Mucosa of descending colon (tissue), 3 donors: ENCODE results near the gene DNAH8. TPM values are rescaled to one million over a fixed set of nuclear protein-coding genes. Genes with fewer than 3 reads are reported as not detected.

ENCODE experiments used
- ATAC-seq: fragments of 200-7000 bp; cut with Tn5 transposase; one replicate; pipeline ENCODE4 v1.9.1; 2020; ENCODE audit warnings: mild to moderate bottlenecking, moderate library complexity
- DNase-seq, 3 donors: peaks; one replicate each; pipeline ENCODE4 v3.0.0-alpha.2; 2020
- H3K36me3 ChIP-seq: fragments of 200-600 bp; one replicate; pipeline ENCODE4 v1.8.0; 2021; ENCODE audit warnings: low read depth, mild to moderate bottlenecking
- H3K4me1 ChIP-seq: fragments of 200-600 bp; one replicate; pipeline ENCODE4 v1.8.0; 2021; ENCODE audit warnings: low read depth, mild to moderate bottlenecking
- H3K4me3 ChIP-seq: fragments of 200-600 bp; one replicate; pipeline ENCODE4 v1.8.0; 2021; ENCODE audit warnings: mild to moderate bottlenecking
- H3K9me3 ChIP-seq: fragments of 200-600 bp; one replicate; pipeline ENCODE4 v1.8.0; 2021; ENCODE audit warnings: mild to moderate bottlenecking
- intact Hi-C, 2 donors: fragments of 100-400 bp; cut with DNase I in 1 of 2; cut with micrococcal nuclease in 1 of 2; formaldehyde crosslinking; loops; one replicate each; pipeline versions ENCODE4 v1.11.0 to v1.11.1; 2022; cut with DNase I, micrococcal nuclease
- total RNA-seq, 3 donors: library from RNA; stranded (reverse); fragmentation: NEBNext Ultra II Directional in 2 of 3; extraction: Animal tissue kit (Norgen Biotek cat#: 25700) in 2 of 3; gene quantifications; one replicate each; pipeline versions ENCODE4 v1.2.1 to v1.2.4, GENCODE V29; 2021 to 2023
- TF ChIP-seq, protein P1 (sequence below): fragments of 200-600 bp; IDR thresholded peaks from one replicate; pipeline ENCODE4 v1.8.0; 2022; ENCODE audit warnings: antibody characterized with exemption, mild to moderate bottlenecking
- donor health status: DM: no; HTN: no; CAD: no; lungs with moderate emphysema.
- donor health status: DM: no; HTN: no; CAD: no.
- donor health status: DM: no; HTN: yes; CAD: no.

DNAH8 gene
- total RNA-seq, 3 donors from 2014 or later, result 0.03 TPM; not detected in 1

- peak; percentile 52 for ATAC-seq
- intact Hi-C loops, result no loop called here
- TF ChIP-seq, protein P1, sequence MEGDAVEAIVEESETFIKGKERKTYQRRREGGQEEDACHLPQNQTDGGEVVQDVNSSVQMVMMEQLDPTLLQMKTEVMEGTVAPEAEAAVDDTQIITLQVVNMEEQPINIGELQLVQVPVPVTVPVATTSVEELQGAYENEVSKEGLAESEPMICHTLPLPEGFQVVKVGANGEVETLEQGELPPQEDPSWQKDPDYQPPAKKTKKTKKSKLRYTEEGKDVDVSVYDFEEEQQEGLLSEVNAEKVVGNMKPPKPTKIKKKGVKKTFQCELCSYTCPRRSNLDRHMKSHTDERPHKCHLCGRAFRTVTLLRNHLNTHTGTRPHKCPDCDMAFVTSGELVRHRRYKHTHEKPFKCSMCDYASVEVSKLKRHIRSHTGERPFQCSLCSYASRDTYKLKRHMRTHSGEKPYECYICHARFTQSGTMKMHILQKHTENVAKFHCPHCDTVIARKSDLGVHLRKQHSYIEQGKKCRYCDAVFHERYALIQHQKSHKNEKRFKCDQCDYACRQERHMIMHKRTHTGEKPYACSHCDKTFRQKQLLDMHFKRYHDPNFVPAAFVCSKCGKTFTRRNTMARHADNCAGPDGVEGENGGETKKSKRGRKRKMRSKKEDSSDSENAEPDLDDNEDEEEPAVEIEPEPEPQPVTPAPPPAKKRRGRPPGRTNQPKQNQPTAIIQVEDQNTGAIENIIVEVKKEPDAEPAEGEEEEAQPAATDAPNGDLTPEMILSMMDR, result no peak
- H3K9me3 ChIP-seq, result no peaks in the 10 kb centered on the region
- H3K36me3 ChIP-seq, result no peaks in the 10 kb centered on the region
- H3K4me1 ChIP-seq, result peaks cover 11% of the 10 kb centered on the region
- peak in 2 of 3 donors; percentile 38 to 43 for DNase-seq
- H3K4me3 ChIP-seq, result no peak overlapping the region
Observed at GRCh38 chr6:39054577-39055142, 339.5 kb downstream of the DNAH8 start.

DNA sequence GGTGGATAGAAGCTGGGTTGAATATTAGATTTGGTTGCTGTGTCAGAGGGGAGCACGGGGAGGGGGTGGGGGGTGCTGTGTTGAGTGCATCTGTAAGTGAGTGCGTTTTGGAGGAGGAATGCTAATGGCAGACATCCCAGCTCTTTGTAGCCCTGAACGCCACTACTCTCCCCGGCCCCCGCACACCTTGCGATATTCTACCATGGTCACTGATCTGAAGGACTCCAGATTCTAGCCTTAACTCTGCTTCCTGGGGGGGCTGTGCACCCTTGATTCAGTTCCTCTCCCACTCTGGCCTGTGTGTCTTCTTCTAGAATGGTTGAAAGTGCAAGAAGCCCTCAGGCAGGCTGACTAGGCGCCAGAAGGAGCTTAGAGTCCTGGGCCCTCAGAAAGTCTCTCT is 340.6 kb downstream of the DNAH8 start:
- H3K36me3 ChIP-seq, result no peaks in the 10 kb centered on the region
- peaks cover 15% of the 10 kb centered on the region for H3K4me1 ChIP-seq
- TF ChIP-seq, protein P1, result no peak
- no peaks in the 10 kb centered on the region for H3K9me3 ChIP-seq
- H3K4me3 ChIP-seq, result no peak overlapping the region
- DNase-seq, result no peak
- no peak for ATAC-seq
- intact Hi-C loops, result no loop called here

GRCh38 chr6:39056191-39056590 is 341.1 kb downstream of the DNAH8 start:
- no peaks in the 10 kb centered on the region for H3K9me3 ChIP-seq
- no peak for ATAC-seq
- no peak overlapping the region for H3K4me3 ChIP-seq
- no peaks in the 10 kb centered on the region for H3K36me3 ChIP-seq
- intact Hi-C loops, result no loop called here
- H3K4me1 ChIP-seq, result peaks cover 15% of the 10 kb centered on the region
- DNase-seq, result no peak
- TF ChIP-seq, protein P1, result no peak

GRCh38 chr6:39056681-39057080 is 341.6 kb downstream of the DNAH8 start:
- DNase-seq, result no peak
- TF ChIP-seq, protein P1, result no peak
- no peaks in the 10 kb centered on the region for H3K9me3 ChIP-seq
- no peaks in the 10 kb centered on the region for H3K36me3 ChIP-seq
- intact Hi-C loops, result no loop called here
- no peak for ATAC-seq
- H3K4me1 ChIP-seq, result peaks cover 15% of the 10 kb centered on the region
- no peak overlapping the region for H3K4me3 ChIP-seq

- Histone ChIP-seq H3K4me1 (peaks cover 15% of the 10 kb centered on the region), H3K4me3 (no peak overlapping the region), H3K36me3 (no peaks in the 10 kb centered on the region), H3K9me3 (no peaks in the 10 kb centered on the region)
- TF ChIP-seq, protein P1, result no peak
- DNase-seq, result no peak
- intact Hi-C loops, result no loop called here
- ATAC-seq, result no peak
Observed at GRCh38 chr6:39057251-39058155, 342.4 kb downstream of the DNAH8 start.
